ENCODE data around the gene ATXN2L. TPM values are rescaled to one million over a fixed set of nuclear protein-coding genes. Genes with fewer than 3 reads are reported as not detected.

The ATXN2L gene
- total and polyA plus RNA-seq, 2 experiments from 2014 or later, result 134 to 192 TPM

- H3K4me3 Mint-ChIP-seq, result no peak overlapping the region; the same call in 2 of the 3 replicates
- Histone ChIP-seq H3K9me2 (ENCODE audit: insufficient read depth) (no peaks in the 10 kb centered on the region), H2AFZ (no peak overlapping the region), H3K27me3 (ENCODE audit: insufficient read depth) (no peaks in the 10 kb centered on the region), H3K79me2 (replicated peaks; ENCODE audit: insufficient read depth) (no peaks in the 10 kb centered on the region), H3K4me2 (no peak overlapping the region), H3K27ac (ENCODE audit: low read depth) (no peak overlapping the region), H3K36me3 (ENCODE audit: insufficient read depth) (peaks cover 27% of the 10 kb centered on the region), H3F3A (replicated peaks; ENCODE audit: low read depth) (peaks cover 26% of the 10 kb centered on the region), H3K4me3 (no peak overlapping the region), H3K4me1 (ENCODE audit: insufficient read depth) (no peaks in the 10 kb centered on the region), H4K20me1 (replicated peaks; ENCODE audit: insufficient read depth) (peaks cover 7% of the 10 kb centered on the region; the same call in 1 of the 2 replicates)
- peaks cover 17% of the 10 kb centered on the region for H3K27me3 Mint-ChIP-seq (ENCODE audit: insufficient read depth, low read depth, poor library complexity)
- no peak for ATAC-seq
- peaks cover 85% of the 10 kb centered on the region for H3K36me3 Mint-ChIP-seq (ENCODE audit: low read depth)
- no peak for DNase-seq (ENCODE audit: low spot score)
- H3K9me3 Mint-ChIP-seq, result peaks cover 3% of the 10 kb centered on the region; the same call in 2 of the 3 replicates
- H3K4me1 Mint-ChIP-seq, result no peaks in the 10 kb centered on the region; the same call in 2 of the 3 replicates
- TF ChIP-seq EZH2 (IDR thresholded peaks at IDR 0.05; ENCODE audit: low read depth, unreplicated experiment) (no peak), CREB1 (CRISPR knock-in tag; IDR thresholded peaks at IDR 0.05; ENCODE audit: low read depth) (no peak), JUNB (IDR thresholded peaks at IDR 0.05; ENCODE audit: unreplicated experiment) (no peak), REST (IDR thresholded peaks at IDR 0.05; ENCODE audit: unreplicated experiment) (no peak), POLR2AphosphoS5 (IDR thresholded peaks at IDR 0.05; ENCODE audit: low read depth) (no peak; the same call in 1 of the 2 replicates), ZNF331 (CRISPR knock-in tag; IDR thresholded peaks at IDR 0.05; ENCODE audit: low read depth) (no peak), NANOG (IDR thresholded peaks at IDR 0.05; ENCODE audit: borderline replicate concordance) (no peak), CTCF (conservative IDR thresholded peaks at IDR 0.05; ENCODE audit: low read depth in 2 of 2) (no peak), EZH2phosphoT487 (IDR thresholded peaks at IDR 0.05; ENCODE audit: unreplicated experiment) (no peak), STAT1 (IDR thresholded peaks at IDR 0.05; ENCODE audit: unreplicated experiment) (no peak), ETS1 (IDR thresholded peaks at IDR 0.05) (no peak), ZNF114 (CRISPR knock-in tag; IDR thresholded peaks at IDR 0.05) (no peak), ZNF462 (CRISPR knock-in tag; IDR thresholded peaks at IDR 0.05) (no peak)
- no peak overlapping the region for H3K27ac Mint-ChIP-seq
These were observed 15.1 kb downstream of the ATXN2L start for GRCh38 chr16:28837672-28838557.

All from GM23338 (cell line).